Upper lobe of left lung (tissue), 6 donors: ENCODE data around the gene VPS8. TPM values are rescaled to one million over a fixed set of nuclear protein-coding genes. Genes with fewer than 3 reads are reported as not detected.

Experiments
- ATAC-seq, 2 donors: fragments of 200-7000 bp; cut with Tn5 transposase; one replicate each; pipeline ENCODE4 v1.9.1; 2022; ENCODE audit warnings: mild to moderate bottlenecking in 2 of 2, moderate library complexity in 2 of 2; ENCODE audit not compliant: low FRiP score in 2 of 2
- DNase-seq, 2 donors: peaks; one replicate each; pipeline ENCODE4 v3.0.0-alpha.2; 2019 to 2020
- H3K27ac ChIP-seq, 4 donors: fragments of 200-600 bp; sonication (generic); one replicate each; pipeline ENCODE4 v1.5.1; 2016 to 2019
- H3K27me3 ChIP-seq, 4 donors: fragments of 200-600 bp; sonication (generic); one replicate each; pipeline ENCODE4 v1.5.1; 2017 to 2019
- H3K36me3 ChIP-seq, 4 donors: fragments of 200-600 bp; sonication (generic); one replicate each; pipeline ENCODE4 v1.5.1; 2016 to 2019
- H3K4me1 ChIP-seq, 4 donors: fragments of 200-600 bp; sonication (generic); one replicate each; pipeline ENCODE4 v1.5.1; 2018 to 2019
- H3K4me3 ChIP-seq, 4 donors: fragments of 200-600 bp; sonication (generic); one replicate each; pipeline ENCODE4 v1.5.1; 2017 to 2019; ENCODE audit warnings: mild to moderate bottlenecking in 2 of 4, moderate library complexity in 1 of 4
- H3K9me3 ChIP-seq, 4 donors: fragments of 200-600 bp; sonication (generic); one replicate each; pipeline ENCODE4 v1.5.1; 2018 to 2019
- EP300 ChIP-seq, 4 donors: sonication (generic); formaldehyde crosslinking; IDR thresholded peaks; one replicate each; pipeline ENCODE4 v1.5.1; 2017; ENCODE audit warnings: antibody characterized with exemption in 4 of 4, control low read depth in 2 of 4
- POLR2A ChIP-seq, 4 donors: fragments of 450-650 bp; IDR thresholded peaks; one replicate each; pipeline ENCODE4 v1.5.1; 2016 to 2017; ENCODE audit warnings: antibody characterized with exemption in 4 of 4, mild to moderate bottlenecking in 2 of 4
- POLR2AphosphoS5 ChIP-seq, 2 donors: sonication (generic); formaldehyde crosslinking; IDR thresholded peaks; one replicate each; pipeline ENCODE4 v1.5.1; 2017; ENCODE audit warnings: antibody characterized with exemption in 2 of 2
- WGBS, 2 donors: methylation state at CpG; one replicate each; pipeline ENCODE4 v1.1.5; 2017 to 2018; 5-methylcytosine and 5-hydroxymethylcytosine counted together
- total RNA-seq, 6 donors: library from RNA; depleted of rRNA in 4 of 6; stranded (reverse); fragments of >200 nt in 4 of 6; gene quantifications; one replicate each; pipeline versions ENCODE4 v1.1.0 to v1.2.1, GENCODE V29; 2016 to 2021
- TF ChIP-seq, protein P1 (sequence below), 6 experiments: fragments of 450-650 bp in 4 of 6; fragments of 200-600 bp in 2 of 6; sonication (generic) in 2 of 6; IDR thresholded peaks; one replicate each; pipeline ENCODE4 v1.5.1; 2016 to 2019; ENCODE audit warnings: antibody characterized with exemption in 6 of 6
- donor health status: DM: no; HTN: no; CAD: no; lungs with moderate emphysema.
- donor health status: DM: no; HTN: yes; CAD: no; lungs with severe emphysema.

Gene VPS8
- total RNA-seq, 6 donors from 2014 or later, result 50.9 to 147 (median 61.5) TPM

DNA sequence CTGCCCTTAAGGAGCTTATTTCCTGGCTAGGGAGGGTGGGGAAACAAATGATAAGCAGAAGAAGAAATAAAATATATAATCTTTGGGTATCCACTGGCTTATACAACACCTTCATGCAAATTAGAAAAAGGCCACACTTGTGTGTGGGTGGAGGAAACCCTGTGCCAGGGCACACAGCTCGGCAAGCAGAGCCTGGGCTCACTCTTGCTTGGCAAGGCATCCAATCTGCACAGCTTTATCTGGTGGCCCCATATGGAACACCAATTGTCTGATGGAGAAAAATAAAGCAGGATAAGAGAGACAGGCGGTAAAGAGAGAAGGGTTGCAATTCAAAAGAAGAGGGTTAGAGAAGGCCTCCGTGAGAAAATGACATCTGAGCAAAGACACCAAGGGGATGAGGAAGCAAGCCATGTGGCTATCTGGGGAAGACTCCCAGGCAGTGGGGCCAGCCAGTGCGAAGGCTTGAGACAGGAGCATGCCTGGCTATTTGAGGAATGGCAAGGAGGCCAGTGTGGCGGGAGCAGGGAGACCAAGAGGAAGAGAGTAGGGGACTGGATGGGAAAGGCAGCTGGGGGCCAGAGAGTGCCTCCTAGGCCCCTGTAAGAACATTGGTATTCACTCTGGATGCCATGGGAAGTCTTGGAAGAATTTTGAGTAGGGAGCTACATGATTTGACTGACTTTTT is 22.5 kb upstream of the VPS8 start:
- ATAC-seq (no peak), DNase-seq (no peak)
- TF ChIP-seq POLR2A (IDR thresholded peaks at IDR 0.05), result no peak
- TF ChIP-seq EP300 (IDR thresholded peaks at IDR 0.05), result no peak
- no peak for TF ChIP-seq POLR2AphosphoS5 (IDR thresholded peaks at IDR 0.05)
- no peaks in the 10 kb centered on the region for H3K27me3 ChIP-seq
- H3K27ac ChIP-seq, result no peak overlapping the region
- 87 to 91% methylated on average over 5 of the region's 5 CpGs for WGBS, 2 donors
- no peak overlapping the region for H3K4me3 ChIP-seq
- no peaks in the 10 kb centered on the region for H3K9me3 ChIP-seq
- peaks cover 10 to 14% (median 13%) of the 10 kb centered on the region in 4 donors for H3K4me1 ChIP-seq
- no peaks in the 10 kb centered on the region for H3K36me3 ChIP-seq

DNA sequence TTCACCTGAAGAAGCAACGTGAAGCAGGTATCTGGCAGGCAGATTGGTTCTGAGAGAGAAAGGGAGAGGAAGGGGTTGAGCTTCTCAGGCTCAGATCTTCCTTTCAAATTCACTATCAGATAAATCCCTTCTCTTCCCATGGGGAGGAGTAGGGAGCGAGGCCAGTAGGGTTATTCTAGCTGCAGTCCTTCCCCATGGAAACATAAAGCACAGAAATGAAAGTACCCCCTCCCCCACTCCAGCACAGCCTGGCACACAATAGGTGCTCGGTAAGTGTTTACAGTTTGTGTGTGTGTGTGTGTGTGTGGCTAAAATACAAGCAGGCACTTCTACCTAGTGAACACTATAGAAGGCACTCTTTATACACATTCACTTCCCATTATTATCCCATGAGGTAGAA is 20.8 kb upstream of the VPS8 start:
- Histone ChIP-seq H3K9me3 (no peaks in the 10 kb centered on the region), H3K36me3 (no peaks in the 10 kb centered on the region), H3K27ac (no peak overlapping the region), H3K4me1 (peaks cover 8 to 10% (median 9%) of the 10 kb centered on the region in 4 donors), H3K4me3 (no peak overlapping the region), H3K27me3 (no peaks in the 10 kb centered on the region)
- WGBS, 2 donors, result 63 to 67% methylated on average over 3 of the region's 3 CpGs
- ATAC-seq (no peak), DNase-seq (no peak)
- TF ChIP-seq POLR2A (IDR thresholded peaks at IDR 0.05) (no peak), POLR2AphosphoS5 (IDR thresholded peaks at IDR 0.05) (no peak), EP300 (IDR thresholded peaks at IDR 0.05) (no peak)
- TF ChIP-seq, protein P1, sequence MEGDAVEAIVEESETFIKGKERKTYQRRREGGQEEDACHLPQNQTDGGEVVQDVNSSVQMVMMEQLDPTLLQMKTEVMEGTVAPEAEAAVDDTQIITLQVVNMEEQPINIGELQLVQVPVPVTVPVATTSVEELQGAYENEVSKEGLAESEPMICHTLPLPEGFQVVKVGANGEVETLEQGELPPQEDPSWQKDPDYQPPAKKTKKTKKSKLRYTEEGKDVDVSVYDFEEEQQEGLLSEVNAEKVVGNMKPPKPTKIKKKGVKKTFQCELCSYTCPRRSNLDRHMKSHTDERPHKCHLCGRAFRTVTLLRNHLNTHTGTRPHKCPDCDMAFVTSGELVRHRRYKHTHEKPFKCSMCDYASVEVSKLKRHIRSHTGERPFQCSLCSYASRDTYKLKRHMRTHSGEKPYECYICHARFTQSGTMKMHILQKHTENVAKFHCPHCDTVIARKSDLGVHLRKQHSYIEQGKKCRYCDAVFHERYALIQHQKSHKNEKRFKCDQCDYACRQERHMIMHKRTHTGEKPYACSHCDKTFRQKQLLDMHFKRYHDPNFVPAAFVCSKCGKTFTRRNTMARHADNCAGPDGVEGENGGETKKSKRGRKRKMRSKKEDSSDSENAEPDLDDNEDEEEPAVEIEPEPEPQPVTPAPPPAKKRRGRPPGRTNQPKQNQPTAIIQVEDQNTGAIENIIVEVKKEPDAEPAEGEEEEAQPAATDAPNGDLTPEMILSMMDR (IDR thresholded peaks at IDR 0.05), result no peak

DNA sequence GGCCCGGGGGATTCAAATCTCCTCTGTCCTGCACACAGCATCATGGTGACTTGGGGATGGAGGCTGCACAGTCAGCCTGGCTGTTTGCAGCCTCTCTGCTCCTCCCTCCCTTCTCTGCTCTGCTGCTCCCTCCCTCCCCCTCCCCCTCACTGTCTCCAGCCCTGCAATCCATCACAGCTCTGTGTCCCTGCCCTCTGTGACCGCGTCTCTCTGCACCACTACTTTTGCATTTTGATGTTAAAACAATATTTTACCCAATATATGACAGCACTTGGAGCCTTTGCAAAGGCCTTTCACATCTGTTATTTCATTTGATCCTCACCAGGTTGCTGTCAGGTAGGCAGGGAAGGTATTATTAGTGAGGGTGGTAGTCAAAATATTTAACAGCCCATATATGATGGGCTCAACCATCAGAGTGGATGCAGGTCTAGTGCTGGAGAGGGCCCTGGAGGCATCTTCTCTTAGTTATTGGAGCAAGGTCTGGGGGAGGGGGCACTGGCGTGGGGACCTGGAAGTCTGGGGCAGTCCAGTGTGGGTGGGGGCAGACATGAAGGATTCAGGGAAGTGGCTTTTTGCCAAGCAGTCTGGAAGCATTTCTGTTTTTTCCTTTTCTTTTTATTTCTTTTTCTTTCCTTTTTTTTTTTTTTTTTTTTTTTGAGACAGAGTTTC is 16.3 kb upstream of the VPS8 start:
- no peaks in the 10 kb centered on the region for H3K36me3 ChIP-seq
- H3K4me3 ChIP-seq, result no peak overlapping the region
- no peaks in the 10 kb centered on the region for H3K27me3 ChIP-seq
- no peaks in the 10 kb centered on the region for H3K9me3 ChIP-seq
- ATAC-seq (no peak), DNase-seq (no peak)
- H3K27ac ChIP-seq, result no peak overlapping the region
- H3K4me1 ChIP-seq, result no peaks in the 10 kb centered on the region
- WGBS, 2 donors, result 58 to 65% methylated on average over 4 of the region's 4 CpGs
- TF ChIP-seq, protein P1 (IDR thresholded peaks at IDR 0.05), result no peak
- no peak for TF ChIP-seq POLR2AphosphoS5 (IDR thresholded peaks at IDR 0.05)
- no peak for TF ChIP-seq POLR2A (IDR thresholded peaks at IDR 0.05)
- TF ChIP-seq EP300 (IDR thresholded peaks at IDR 0.05), result no peak

- 61 to 71% methylated on average over 8 of the region's 8 CpGs for WGBS, 2 donors
- no peaks in the 10 kb centered on the region for H3K9me3 ChIP-seq
- no peak overlapping the region for H3K27ac ChIP-seq
- H3K4me3 ChIP-seq, result no peak overlapping the region
- ATAC-seq, result no peak
- H3K27me3 ChIP-seq, result no peaks in the 10 kb centered on the region
- H3K36me3 ChIP-seq, result no peaks in the 10 kb centered on the region
- H3K4me1 ChIP-seq, result no peaks in the 10 kb centered on the region
- DNase-seq, result no peak
- TF ChIP-seq EP300 (IDR thresholded peaks at IDR 0.05) (no peak), POLR2AphosphoS5 (IDR thresholded peaks at IDR 0.05) (no peak), POLR2A (IDR thresholded peaks at IDR 0.05) (no peak)
- TF ChIP-seq, protein P1 (IDR thresholded peaks at IDR 0.05), result no peak
These were observed 15.4 kb upstream of the VPS8 start for GRCh38 chr3:184796551-184796950.

GRCh38 chr3:184796954-184797353 is 15.0 kb upstream of the VPS8 start:
- Histone ChIP-seq H3K27me3 (no peaks in the 10 kb centered on the region), H3K9me3 (no peaks in the 10 kb centered on the region), H3K4me3 (no peak overlapping the region), H3K36me3 (no peaks in the 10 kb centered on the region), H3K27ac (no peak overlapping the region), H3K4me1 (no peaks in the 10 kb centered on the region)
- ATAC-seq (no peak), DNase-seq (no peak)
- no peak for TF ChIP-seq POLR2A (IDR thresholded peaks at IDR 0.05)
- no peak for TF ChIP-seq EP300 (IDR thresholded peaks at IDR 0.05)
- TF ChIP-seq, protein P1 (IDR thresholded peaks at IDR 0.05), result no peak
- no peak for TF ChIP-seq POLR2AphosphoS5 (IDR thresholded peaks at IDR 0.05)
- WGBS, 2 donors, result 84 to 94% methylated on average over 3 of the region's 3 CpGs
